ENCODE data around the gene TTLL12.

Gene TTLL12

GRCh38 chr22:43162412-43163150 lies 24.4 kb downstream of the TTLL12 start:
- DNase-seq (ENCODE audit: insufficient read length, low spot score) (no peak), FAIRE-seq (no peak)
- TF ChIP-seq SPI1 (IDR thresholded peaks at IDR 0.05; ENCODE audit: low read depth, low read length) (no peak), POLR2AphosphoS5 (IDR thresholded peaks at IDR 0.05; ENCODE audit: low read depth, low read length) (no peak), POU2F2 (IDR thresholded peaks at IDR 0.05; ENCODE audit: low read depth, low read length) (no peak), PAX5 (IDR thresholded peaks at IDR 0.05; ENCODE audit: insufficient read depth, low read length, severe bottlenecking) (no peak)

- TF ChIP-seq POLR2A (IDR thresholded peaks at IDR 0.05; ENCODE audit: low read depth, low read length) (no peak), POU2F2 (IDR thresholded peaks at IDR 0.05; ENCODE audit: low read depth, low read length) (no peak), POLR2AphosphoS5 (IDR thresholded peaks at IDR 0.05; ENCODE audit: low read depth, low read length) (no peak), PAX5 (IDR thresholded peaks at IDR 0.05; ENCODE audit: insufficient read depth, low read length, severe bottlenecking) (no peak), TAF1 (IDR thresholded peaks at IDR 0.05; ENCODE audit: low read depth, low read length) (no peak), SPI1 (IDR thresholded peaks at IDR 0.05; ENCODE audit: low read depth, low read length) (no peak)
- DNase-seq (ENCODE audit: insufficient read length, low spot score) (no peak), FAIRE-seq (peak; percentile 33)
These were observed 26.3 kb downstream of the TTLL12 start for GRCh38 chr22:43160497-43161126.

- no peak for TF ChIP-seq POLR2AphosphoS5 (IDR thresholded peaks at IDR 0.05; ENCODE audit: low read depth, low read length)
- TF ChIP-seq POLR2A (IDR thresholded peaks at IDR 0.05; ENCODE audit: low read depth, low read length) = no peak
- TF ChIP-seq POU2F2 (IDR thresholded peaks at IDR 0.05; ENCODE audit: low read depth, low read length) = no peak
- no peak for TF ChIP-seq SPI1 (IDR thresholded peaks at IDR 0.05; ENCODE audit: low read depth, low read length)
- TF ChIP-seq TAF1 (IDR thresholded peaks at IDR 0.05; ENCODE audit: low read depth, low read length) = no peak
- TF ChIP-seq PAX5 (IDR thresholded peaks at IDR 0.05; ENCODE audit: insufficient read depth, low read length, severe bottlenecking) = no peak
- no peak for FAIRE-seq
- DNase-seq (ENCODE audit: insufficient read length, low spot score) = no peak
These were observed 27.3 kb downstream of the TTLL12 start for GRCh38 chr22:43159484-43160178.

DNA sequence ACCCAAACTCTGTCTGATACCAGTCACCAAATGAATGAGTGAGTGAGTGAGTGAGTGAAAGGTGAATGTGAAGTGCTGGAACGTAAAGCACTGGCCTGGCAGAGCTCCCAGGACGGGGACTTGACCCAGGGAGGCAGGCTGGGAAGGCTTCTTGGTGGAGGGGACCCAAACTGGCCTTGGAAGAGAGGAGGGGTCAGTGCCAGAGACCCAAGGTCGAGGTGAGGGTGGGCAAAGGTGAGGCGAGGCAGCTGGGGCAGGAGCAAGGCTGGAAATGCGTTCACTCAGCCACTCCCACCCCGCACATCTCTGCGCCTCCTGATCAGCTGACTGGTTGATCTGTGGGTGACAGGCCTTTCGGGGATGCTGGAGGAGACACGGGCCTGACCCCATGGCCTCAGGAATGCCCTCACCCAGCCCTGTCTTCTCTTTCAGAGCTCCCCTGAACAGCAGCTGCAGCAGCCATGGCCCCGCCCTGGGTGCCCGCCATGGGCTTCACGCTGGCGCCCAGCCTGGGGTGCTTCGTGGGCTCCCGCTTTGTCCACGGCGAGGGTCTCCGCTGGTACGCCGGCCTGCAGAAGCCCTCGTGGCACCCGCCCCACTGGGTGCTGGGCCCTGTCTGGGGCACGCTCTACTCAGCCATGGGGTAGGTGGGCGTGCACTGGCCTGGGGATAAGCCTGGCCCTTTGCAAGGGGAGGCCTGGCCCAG lies 28.0 kb downstream of the TTLL12 start:
- DNase-seq (ENCODE audit: insufficient read length, low spot score) (no peak), FAIRE-seq (no peak)
- no peak for TF ChIP-seq POLR2AphosphoS5 (IDR thresholded peaks at IDR 0.05; ENCODE audit: low read depth, low read length)
- no peak for TF ChIP-seq PAX5 (IDR thresholded peaks at IDR 0.05; ENCODE audit: insufficient read depth, low read length, severe bottlenecking)
- TF ChIP-seq SPI1 (IDR thresholded peaks at IDR 0.05; ENCODE audit: low read depth, low read length) = no peak
- TF ChIP-seq TAF1 (IDR thresholded peaks at IDR 0.05; ENCODE audit: low read depth, low read length) = no peak
- TF ChIP-seq POLR2A (IDR thresholded peaks at IDR 0.05; ENCODE audit: low read depth, low read length) = no peak
- no peak for TF ChIP-seq POU2F2 (IDR thresholded peaks at IDR 0.05; ENCODE audit: low read depth, low read length)

DNA sequence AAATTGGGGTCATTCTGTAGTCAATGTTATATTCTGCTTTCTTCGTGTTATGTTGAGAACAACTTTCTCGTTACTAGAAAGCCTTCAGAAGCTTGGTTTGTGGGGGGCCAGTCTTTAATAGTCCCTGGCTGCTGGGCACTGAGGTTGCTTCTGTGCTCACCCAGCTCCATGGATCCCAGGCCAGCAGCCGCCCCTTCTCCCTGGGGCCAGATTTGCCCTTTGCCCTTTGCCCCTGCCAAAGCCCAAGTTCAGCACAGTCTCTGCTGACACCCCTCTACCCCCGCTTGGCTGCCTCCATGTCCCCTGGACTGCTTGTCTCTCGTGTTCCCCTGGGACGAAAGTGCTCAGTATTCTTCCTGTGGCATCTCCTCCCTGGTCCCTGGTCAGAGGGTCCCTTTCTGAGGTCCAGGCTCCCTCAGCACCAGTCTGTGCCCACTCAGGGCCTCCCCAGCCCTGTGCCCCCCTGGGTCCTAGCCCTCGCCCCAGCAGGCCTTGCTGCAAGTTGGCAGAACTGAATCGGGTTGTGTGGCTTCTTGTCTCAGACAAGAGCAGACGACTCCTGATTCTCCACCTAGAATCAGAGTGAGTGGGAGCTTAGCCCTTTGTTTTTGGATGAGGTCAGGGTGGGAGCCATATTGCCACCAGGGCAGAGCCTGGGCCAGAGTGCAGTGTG lies 28.9 kb downstream of the TTLL12 start:
- no peak for FAIRE-seq
- no peak for DNase-seq (ENCODE audit: insufficient read length, low spot score)
- TF ChIP-seq TAF1 (IDR thresholded peaks at IDR 0.05; ENCODE audit: low read depth, low read length) = no peak
- TF ChIP-seq POU2F2 (IDR thresholded peaks at IDR 0.05; ENCODE audit: low read depth, low read length) = no peak
- TF ChIP-seq SPI1 (IDR thresholded peaks at IDR 0.05; ENCODE audit: low read depth, low read length) = no peak
- no peak for TF ChIP-seq POLR2A (IDR thresholded peaks at IDR 0.05; ENCODE audit: low read depth, low read length)
- no peak for TF ChIP-seq POLR2AphosphoS5 (IDR thresholded peaks at IDR 0.05; ENCODE audit: low read depth, low read length)
- TF ChIP-seq PAX5 (IDR thresholded peaks at IDR 0.05; ENCODE audit: insufficient read depth, low read length, severe bottlenecking) = no peak

GRCh38 chr22:43156413-43156812 lies 30.5 kb downstream of the TTLL12 start:
- FAIRE-seq (no peak), DNase-seq (ENCODE audit: insufficient read length, low spot score) (no peak)
- no peak for TF ChIP-seq POLR2AphosphoS5 (IDR thresholded peaks at IDR 0.05; ENCODE audit: low read depth, low read length)
- TF ChIP-seq SPI1 (IDR thresholded peaks at IDR 0.05; ENCODE audit: low read depth, low read length) = no peak
- no peak for TF ChIP-seq PAX5 (IDR thresholded peaks at IDR 0.05; ENCODE audit: insufficient read depth, low read length, severe bottlenecking)
- no peak for TF ChIP-seq TAF1 (IDR thresholded peaks at IDR 0.05; ENCODE audit: low read depth, low read length)
- no peak for TF ChIP-seq POLR2A (IDR thresholded peaks at IDR 0.05; ENCODE audit: low read depth, low read length)
- TF ChIP-seq POU2F2 (IDR thresholded peaks at IDR 0.05; ENCODE audit: low read depth, low read length) = no peak

GRCh38 chr22:43155789-43156188 lies 31.1 kb downstream of the TTLL12 start:
- DNase-seq (ENCODE audit: insufficient read length, low spot score) (no peak), FAIRE-seq (no peak)
- TF ChIP-seq TAF1 (IDR thresholded peaks at IDR 0.05; ENCODE audit: low read depth, low read length) = no peak
- TF ChIP-seq POLR2AphosphoS5 (IDR thresholded peaks at IDR 0.05; ENCODE audit: low read depth, low read length) = no peak
- TF ChIP-seq POU2F2 (IDR thresholded peaks at IDR 0.05; ENCODE audit: low read depth, low read length) = no peak
- TF ChIP-seq PAX5 (IDR thresholded peaks at IDR 0.05; ENCODE audit: insufficient read depth, low read length, severe bottlenecking) = no peak
- TF ChIP-seq SPI1 (IDR thresholded peaks at IDR 0.05; ENCODE audit: low read depth, low read length) = no peak
- TF ChIP-seq POLR2A (IDR thresholded peaks at IDR 0.05; ENCODE audit: low read depth, low read length) = no peak

GRCh38 chr22:43154887-43155536 lies 31.9 kb downstream of the TTLL12 start:
- FAIRE-seq (no peak), DNase-seq (ENCODE audit: insufficient read length, low spot score) (no peak)
- TF ChIP-seq TAF1 (IDR thresholded peaks at IDR 0.05; ENCODE audit: low read depth, low read length) (no peak), POLR2A (IDR thresholded peaks at IDR 0.05; ENCODE audit: low read depth, low read length) (no peak), POLR2AphosphoS5 (IDR thresholded peaks at IDR 0.05; ENCODE audit: low read depth, low read length) (no peak), PAX5 (IDR thresholded peaks at IDR 0.05; ENCODE audit: insufficient read depth, low read length, severe bottlenecking) (no peak), SPI1 (IDR thresholded peaks at IDR 0.05; ENCODE audit: low read depth, low read length) (no peak), POU2F2 (IDR thresholded peaks at IDR 0.05; ENCODE audit: low read depth, low read length) (no peak)

Measured in GM12891 (cell line).